GM12878 (cell line): ENCODE measurements around the gene KCNC4. TPM values are rescaled to one million over a fixed set of nuclear protein-coding genes. Genes with fewer than 3 reads are reported as not detected.

Experiments used
- ATAC-seq: fragments of 200-7000 bp; cut with Tn5 transposase; 3 replicates; pipeline ENCODE4 v1.9.1; 2020; ENCODE audit warnings: mild to moderate bottlenecking, moderate library complexity
- BruUV-seq: library from RNA; stranded (reverse); fragments of 400-500 nt; replicated peaks from 2 replicates; lab custom pipeline; 2021; lab: Mats Ljungman, UMichigan
- CTCF ChIA-PET: fragments of 300-600 bp; sonication (Branson Sonifier 250); formaldehyde crosslinking; extraction: SDS; loops from one replicate; lab custom pipeline; 2021; ENCODE audit warnings: inconsistent platforms; lab: Yijun Ruan, JAX
- POLR2A ChIA-PET: fragments of 350-600 bp; formaldehyde crosslinking; extraction: SDS; loops from one replicate; lab custom pipeline; 2021; ENCODE audit warnings: inconsistent platforms; lab: Charles Lee
- RAD21 ChIA-PET: fragments of 300-600 bp; sonication (Branson Sonifier 250); formaldehyde crosslinking; loops from one replicate; lab custom pipeline; 2023; ENCODE audit warnings: antibody characterized with exemption; ENCODE audit not compliant: unreplicated experiment; lab: Charles Lee
- SMC1A ChIA-PET: fragments of 300-600 bp; sonication (Branson Sonifier 250); formaldehyde crosslinking; loops from one replicate; lab custom pipeline; 2023; ENCODE audit not compliant: unreplicated experiment, uncharacterized antibody; lab: Charles Lee
- DNase-seq: peaks from one replicate; pipeline ENCODE4 v3.0.0-alpha.2; 2011; ENCODE audit warnings: low read depth, low spot score
- FAIRE-seq: peaks from 3 replicates; lab custom pipeline; 2011; peaks lifted over from hg19 to GRCh38; lab: Jason Lieb, UNC
- H2AFZ ChIP-seq: 2 replicates; pipeline ENCODE4 v1.6.0; 2011; ENCODE audit warnings: low read depth, low read length, control low read depth; ENCODE audit not compliant: control insufficient read depth
- H3K27ac ChIP-seq: 2 replicates; pipeline ENCODE4 v1.5.1; 2011; ENCODE audit warnings: control low read depth; ENCODE audit not compliant: control insufficient read depth, insufficient read depth
- H3K27me3 ChIP-seq, 2 experiments: replicated peaks in 1 of 2; 2 replicates each; pipeline versions ENCODE4 v1.6.0 to v1.6.1; 2011; ENCODE audit warnings: low read length in 1 of 2; ENCODE audit not compliant: control insufficient read depth in 2 of 2, insufficient read depth in 2 of 2
- H3K36me3 ChIP-seq, 2 experiments: 2 replicates each; pipeline ENCODE4 v1.5.1; 2011; ENCODE audit warnings: low read length in 1 of 2; ENCODE audit not compliant: control insufficient read depth in 2 of 2, insufficient read depth in 2 of 2
- H3K4me1 ChIP-seq: 2 replicates; pipeline ENCODE4 v1.6.1; 2011; ENCODE audit warnings: mild to moderate bottlenecking, low read length, moderate library complexity, mixed read lengths; ENCODE audit not compliant: control insufficient read depth, insufficient read depth
- H3K4me2 ChIP-seq: 2 replicates; pipeline ENCODE4 v1.6.0; 2011; ENCODE audit warnings: control low read depth; ENCODE audit not compliant: control insufficient read depth, insufficient read depth
- H3K4me3 ChIP-seq: fragments of 200-600 bp; sonication (generic); 2 replicates; pipeline ENCODE4 v1.5.1; 2016
- H3K79me2 ChIP-seq: 2 replicates; pipeline ENCODE4 v1.6.0; 2011; ENCODE audit warnings: low read length; ENCODE audit not compliant: control insufficient read depth, insufficient read depth
- H3K9ac ChIP-seq: 2 replicates; pipeline ENCODE4 v1.8.0; 2011; ENCODE audit warnings: low read length, control low read depth, mixed read lengths; ENCODE audit not compliant: control insufficient read depth, insufficient read depth
- H3K9me3 ChIP-seq: replicated peaks from 3 replicates; pipeline ENCODE4 v1.5.1; 2011; ENCODE audit warnings: mild to moderate bottlenecking, low read length; ENCODE audit not compliant: control insufficient read depth, insufficient read depth
- H4K20me1 ChIP-seq: 2 replicates; pipeline ENCODE4 v1.6.0; 2011; ENCODE audit not compliant: control insufficient read depth, insufficient read depth
- JUNB ChIP-seq: IDR thresholded peaks from 2 replicates; pipeline ENCODE4 v1.6.1; 2016; ENCODE audit warnings: antibody characterized with exemption, mild to moderate bottlenecking
- KDM1A ChIP-seq: fragments of 200-600 bp; sonication (generic); IDR thresholded peaks from 2 replicates; pipeline ENCODE4 v1.6.1; 2016; ENCODE audit warnings: borderline replicate concordance
- MAX ChIP-seq: IDR thresholded peaks from 2 replicates; pipeline ENCODE4 v1.6.1; 2012; ENCODE audit warnings: low read depth, low read length, improper control_type of control experiment
- MLLT1 ChIP-seq: fragments of 450-650 bp; IDR thresholded peaks from 2 replicates; pipeline ENCODE4 v1.6.1; 2016; ENCODE audit warnings: mild to moderate bottlenecking
- MYB ChIP-seq: fragments of 150-350 bp; IDR thresholded peaks from 2 replicates; pipeline ENCODE4 v1.6.1; 2014; ENCODE audit warnings: mild to moderate bottlenecking, low read depth, low read length, borderline replicate concordance
- NKRF ChIP-seq: fragments of 450-650 bp; conservative IDR thresholded peaks from 2 replicates; pipeline ENCODE4 v1.6.1; 2017; ENCODE audit warnings: mild to moderate bottlenecking, moderate library complexity
- PKNOX1 ChIP-seq: fragments of 450-650 bp; IDR thresholded peaks from 2 replicates; pipeline ENCODE4 v1.6.1; 2016; ENCODE audit warnings: mild to moderate bottlenecking
- RELA ChIP-seq: fragments of 450-650 bp; IDR thresholded peaks from 2 replicates; pipeline ENCODE4 v1.8.0; 2014; ENCODE audit warnings: borderline replicate concordance; ENCODE audit not compliant: partially characterized antibody
- RUNX3 ChIP-seq: IDR thresholded peaks from 2 replicates; pipeline ENCODE4 v1.6.1; 2012; ENCODE audit warnings: low read length, inconsistent platforms
- SKIL ChIP-seq: fragments of 450-650 bp; IDR thresholded peaks from 2 replicates; pipeline ENCODE4 v1.6.1; 2017; ENCODE audit warnings: mild to moderate bottlenecking, low read depth, inconsistent platforms; ENCODE audit not compliant: poor library complexity, severe bottlenecking
- SREBF2 ChIP-seq: IDR thresholded peaks from 2 replicates; pipeline ENCODE4 v1.6.1; 2012; ENCODE audit warnings: mild to moderate bottlenecking, low read length
- SRF ChIP-seq, 2 experiments: IDR thresholded peaks; 2 replicates each; pipeline ENCODE4 v1.6.1; 2011; ENCODE audit warnings: low read depth in 2 of 2, low read length in 2 of 2, mild to moderate bottlenecking in 1 of 2, moderate library complexity in 1 of 2
- TBL1XR1 ChIP-seq: IDR thresholded peaks from 2 replicates; pipeline ENCODE4 v1.6.1; 2012; ENCODE audit warnings: low read depth, low read length, improper control_type of control experiment
- USF2 ChIP-seq: IDR thresholded peaks from 2 replicates; pipeline ENCODE4 v1.6.1; 2011; ENCODE audit warnings: low read depth, low read length, improper control_type of control experiment, borderline replicate concordance
- WRNIP1 ChIP-seq: IDR thresholded peaks from 2 replicates; pipeline ENCODE4 v1.6.1; 2011; ENCODE audit warnings: low read depth, low read length, improper control_type of control experiment, borderline replicate concordance
- ZNF274 ChIP-seq: IDR thresholded peaks from one replicate; pipeline ENCODE4 v1.8.0; 2011; ENCODE audit not compliant: insufficient read length, insufficient read depth
- WGBS: methylation state at CpG from one replicate; pipeline ENCODE4 v1.1.6; 2016; ENCODE audit warnings: low lambda C conversion rate; ENCODE audit not compliant: insufficient replicate concordance, insufficient coverage; ENCODE audit errors: missing lambda C conversion rate; 5-methylcytosine and 5-hydroxymethylcytosine counted together
- in situ Hi-C: fragments of 300-500 bp; cut with MboI; formaldehyde crosslinking; loops from 9 replicates; pipeline ENCODE4 v1.14.3; 2018; ENCODE audit warnings: mixed read lengths
- intact Hi-C: fragments of 100-400 bp; cut with micrococcal nuclease; formaldehyde crosslinking; loops from one replicate; pipeline ENCODE4 v1.14.2; 2022; ENCODE audit not compliant: unreplicated experiment
- polyA plus RNA-seq, 11 experiments: library from polyadenylated mRNA; depleted of rRNA in 4 of 11; unstranded in 6 of 11; stranded (reverse) in 5 of 11; fragments of >200 nt; fragmentation: Nextera tagmentation in 4 of 11; fragmentation: Illumina TruSeq in 1 of 11; extraction: Ambion mirVana in 4 of 11; extraction: Trizol in 1 of 11; gene quantifications; 1 replicate in 1 of 11; 2 replicates in 10 of 11; pipeline versions ENCODE4 v1.2.1 to v1.2.3, GENCODE V29; 2011 to 2016; ENCODE audit warnings: inconsistent platforms in 2 of 11, missing spikeins in 2 of 11, low read depth in 1 of 11
- total RNA-seq, 4 experiments: library from RNA; depleted of rRNA in 3 of 4; stranded (reverse); fragments of >200 nt in 3 of 4; fragmentation: Illumina TruSeq in 1 of 4; extraction: Trizol in 1 of 4; gene quantifications; 2 replicates each; pipeline versions ENCODE4 v1.2.1 to v1.2.3, GENCODE V29; 2013 to 2021

Gene KCNC4
- total and polyA plus RNA-seq, 10 of the 15 experiments (the other 5 are each of a cell fraction or from before 2014, with no cell fraction given), result 0.06 to 1.7 (median 0.36) TPM

GRCh38 chr1:110205156-110205555 lies 5.0 kb upstream of the KCNC4 start:
- no TSS peak for BruUV-seq
- peaks cover 0 to 2% of the 10 kb centered on the region in 2 experiments; a peak in 2 of 4 replicates for H3K27me3 ChIP-seq
- peaks cover 4% of the 10 kb centered on the region; the same call in 1 of the 2 replicates for H3K4me1 ChIP-seq
- CTCF ChIA-PET, result interaction anchor here (0.5 to 18.8 kb wide), 8 partner anchors 10 to 292 kb away, joined by 3 to 753 read pairs (median 48); partner anchors contain the start of gene LAMTOR5
- DNase-seq (no peak), FAIRE-seq (no peak), ATAC-seq (no peak)
- H4K20me1 ChIP-seq, result no peaks in the 10 kb centered on the region
- no peaks in the 10 kb centered on the region for H3K9me3 ChIP-seq
- intact Hi-C loops, result no loop called here
- no peak overlapping the region for H3K27ac ChIP-seq
- 49% methylated on average over 4 of the region's 4 CpGs for WGBS
- in situ Hi-C loops, result loop anchor here (5.0 kb wide), 1 partner anchor 202 kb away; the partner anchor contains the start of gene LAMTOR5
- no peak overlapping the region for H3K4me3 ChIP-seq
- RAD21 ChIA-PET, result interaction anchor here (1.0 to 6.0 kb wide), 4 partner anchors 108 to 290 kb away, joined by 3 to 71 read pairs (median 34); no protein-coding TSS in a partner anchor
- no peak overlapping the region for H3K4me2 ChIP-seq
- SMC1A ChIA-PET, result interaction anchor here (1.1 to 17.8 kb wide), 5 partner anchors 35 to 291 kb away, joined by 3 to 524 read pairs (median 28); no protein-coding TSS in a partner anchor
- H2AFZ ChIP-seq, result no peak overlapping the region
- H3K79me2 ChIP-seq, result no peaks in the 10 kb centered on the region
- TF ChIP-seq MYB (no peak), TBL1XR1 (no peak), MLLT1 (no peak), SKIL (no peak), ZNF274 (no peak), PKNOX1 (no peak), SRF (IDR thresholded peaks at IDR 0.05; ENCODE audit: low read depth in 2 of 2, low read length in 2 of 2) (no peak), USF2 (no peak), WRNIP1 (no peak), MAX (no peak), RELA (no peak), JUNB (no peak), KDM1A (no peak), SREBF2 (no peak), RUNX3 (no peak), NKRF (no peak)
- POLR2A ChIA-PET, result interaction anchor here (0.7 kb wide), 1 partner anchor 131 kb away, joined by 3 read pairs; no protein-coding TSS in a partner anchor
- H3K9ac ChIP-seq, result no peak overlapping the region
- H3K36me3 ChIP-seq, result no peaks in the 10 kb centered on the region
